ENCODE results near the gene TNFSF4. TPM values are rescaled to one million over a fixed set of nuclear protein-coding genes. Genes with fewer than 3 reads are reported as not detected.
"Not testable (repeated sequence)": the region's sequence is repeated elsewhere in the genome, so short reads cannot be mapped to it uniquely, and the experiment has no call there.

The TNFSF4 gene
- total RNA-seq, 1 donor from 2014 or later = 2.6 TPM

DNA sequence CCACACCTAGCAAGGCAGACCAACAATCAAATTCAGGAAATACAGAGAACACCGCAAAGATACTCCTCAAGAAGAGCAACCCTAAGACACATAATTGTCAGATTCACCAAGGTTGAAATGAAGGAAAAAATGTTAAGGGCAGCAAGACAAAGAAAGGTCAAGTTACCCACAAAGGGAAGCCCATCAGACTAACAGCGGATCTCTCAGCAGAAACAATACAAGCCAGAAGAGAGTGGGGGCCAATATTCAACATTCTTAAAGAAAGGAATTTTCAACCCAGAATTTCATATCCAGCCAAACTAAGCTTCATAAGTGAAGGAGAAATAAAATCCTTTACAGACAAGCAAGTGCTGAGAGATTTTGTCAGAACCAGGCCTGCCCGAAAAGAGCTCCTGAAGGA, 21.9 kb upstream of the TNFSF4 start:
- intact Hi-C loops (cut with micrococcal nuclease); H3K27ac Mint-ChIP-seq; H3K36me3 Mint-ChIP-seq (ENCODE audit: low read depth); H3K4me3 Mint-ChIP-seq; H3K27me3 Mint-ChIP-seq (ENCODE audit: insufficient read depth); H3K4me1 Mint-ChIP-seq (ENCODE audit: low read depth); DNase-seq (ENCODE audit: low spot score): not testable (repeated sequence)
- H3K9me3 Mint-ChIP-seq = peaks cover 14% of the 10 kb centered on the region

DNA sequence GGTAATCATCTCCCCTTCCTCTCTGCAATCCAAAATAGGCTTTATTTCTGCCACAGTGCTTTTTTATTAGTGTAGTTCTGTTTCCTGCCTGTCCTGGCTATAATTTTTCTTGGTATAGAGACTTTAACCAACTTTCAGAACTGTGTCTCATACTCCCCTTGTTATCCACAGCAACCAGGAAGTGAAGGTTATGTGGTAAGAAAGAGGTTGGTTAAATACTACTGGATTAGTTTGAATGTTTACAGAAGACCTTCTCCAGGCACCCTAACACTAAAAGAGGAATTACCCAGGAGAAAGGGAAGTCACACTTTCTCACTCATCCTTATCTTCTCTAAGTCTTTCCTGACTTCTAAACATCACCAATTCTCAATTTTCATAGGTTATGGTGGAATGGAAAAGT, 17.8 kb upstream of the TNFSF4 start:
- Mint-ChIP-seq H3K27me3 (ENCODE audit: insufficient read depth) (peaks cover 3% of the 10 kb centered on the region), H3K36me3 (ENCODE audit: low read depth) (no peaks in the 10 kb centered on the region), H3K4me1 (ENCODE audit: low read depth) (peaks cover 15% of the 10 kb centered on the region), H3K4me3 (no peak overlapping the region), H3K27ac (no peak overlapping the region), H3K9me3 (peaks cover 9% of the 10 kb centered on the region)
- no peak for DNase-seq (ENCODE audit: low spot score)
- intact Hi-C loops (cut with micrococcal nuclease) = no loop called here

DNA sequence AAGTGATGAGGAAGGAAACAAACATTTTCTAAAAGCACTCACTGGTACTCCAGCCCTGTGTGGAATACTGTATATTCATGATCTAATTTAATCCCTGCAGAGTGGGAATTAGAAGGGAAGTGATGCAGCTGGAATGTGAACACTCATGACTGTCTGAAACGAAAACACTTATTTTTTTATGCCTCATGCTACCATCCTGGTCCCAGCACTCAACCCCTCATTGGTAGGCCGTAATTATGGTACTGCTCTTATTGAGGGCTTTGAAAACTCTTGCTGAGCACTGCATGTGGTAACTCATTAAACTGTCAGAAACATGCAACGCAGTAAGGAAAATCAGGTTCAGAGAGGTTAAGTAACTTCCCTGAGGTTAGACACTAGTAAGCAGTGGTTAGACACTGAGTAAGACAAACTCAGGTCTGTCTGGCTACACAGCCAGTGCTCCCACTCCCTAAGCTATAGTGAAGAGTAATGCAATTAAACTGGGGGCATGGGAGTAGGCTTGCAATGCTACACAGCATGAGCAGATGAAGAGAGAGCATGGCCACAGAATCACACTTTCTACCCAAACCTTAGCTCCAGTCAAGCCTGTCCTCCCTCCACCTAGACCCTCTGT, 17.3 kb upstream of the TNFSF4 start:
- H3K27me3 Mint-ChIP-seq (ENCODE audit: insufficient read depth) = peaks cover 3% of the 10 kb centered on the region
- no peaks in the 10 kb centered on the region for H3K36me3 Mint-ChIP-seq (ENCODE audit: low read depth)

DNA sequence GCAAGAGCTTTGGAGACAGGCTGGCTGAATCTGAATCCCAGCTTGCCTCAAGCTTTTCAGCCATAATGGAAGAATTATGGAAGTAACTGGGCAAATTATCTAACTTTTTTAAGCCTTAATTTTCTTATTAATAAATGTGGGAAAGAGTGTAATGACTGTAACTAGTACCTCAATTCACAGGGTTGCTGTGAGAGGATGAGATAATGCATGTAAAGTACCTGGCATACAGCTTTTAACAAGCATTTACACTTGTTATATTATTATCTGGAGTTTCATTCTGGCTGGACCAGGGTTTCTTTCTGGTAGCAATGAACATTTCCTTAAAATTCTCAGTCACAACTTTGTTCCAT, 15.9 kb upstream of the TNFSF4 start:
- no peak for DNase-seq (ENCODE audit: low spot score)
- no peaks in the 10 kb centered on the region for H3K9me3 Mint-ChIP-seq
- no peaks in the 10 kb centered on the region for H3K36me3 Mint-ChIP-seq (ENCODE audit: low read depth)
- H3K27ac Mint-ChIP-seq = no peak overlapping the region
- intact Hi-C loops (cut with micrococcal nuclease) = no loop called here
- H3K4me3 Mint-ChIP-seq = no peak overlapping the region
- H3K27me3 Mint-ChIP-seq (ENCODE audit: insufficient read depth) = peaks cover 4% of the 10 kb centered on the region
- H3K4me1 Mint-ChIP-seq (ENCODE audit: low read depth) = peaks cover 15% of the 10 kb centered on the region

More for the DNA sequence above, 17.3 kb upstream of the TNFSF4 start:
- H3K9me3 Mint-ChIP-seq = peaks cover 9% of the 10 kb centered on the region
- intact Hi-C loops (cut with micrococcal nuclease) = no loop called here
- no peak overlapping the region for H3K27ac Mint-ChIP-seq
- H3K4me3 Mint-ChIP-seq = no peak overlapping the region
- H3K4me1 Mint-ChIP-seq (ENCODE audit: low read depth) = peaks cover 15% of the 10 kb centered on the region
- DNase-seq (ENCODE audit: low spot score) = no peak

DNA sequence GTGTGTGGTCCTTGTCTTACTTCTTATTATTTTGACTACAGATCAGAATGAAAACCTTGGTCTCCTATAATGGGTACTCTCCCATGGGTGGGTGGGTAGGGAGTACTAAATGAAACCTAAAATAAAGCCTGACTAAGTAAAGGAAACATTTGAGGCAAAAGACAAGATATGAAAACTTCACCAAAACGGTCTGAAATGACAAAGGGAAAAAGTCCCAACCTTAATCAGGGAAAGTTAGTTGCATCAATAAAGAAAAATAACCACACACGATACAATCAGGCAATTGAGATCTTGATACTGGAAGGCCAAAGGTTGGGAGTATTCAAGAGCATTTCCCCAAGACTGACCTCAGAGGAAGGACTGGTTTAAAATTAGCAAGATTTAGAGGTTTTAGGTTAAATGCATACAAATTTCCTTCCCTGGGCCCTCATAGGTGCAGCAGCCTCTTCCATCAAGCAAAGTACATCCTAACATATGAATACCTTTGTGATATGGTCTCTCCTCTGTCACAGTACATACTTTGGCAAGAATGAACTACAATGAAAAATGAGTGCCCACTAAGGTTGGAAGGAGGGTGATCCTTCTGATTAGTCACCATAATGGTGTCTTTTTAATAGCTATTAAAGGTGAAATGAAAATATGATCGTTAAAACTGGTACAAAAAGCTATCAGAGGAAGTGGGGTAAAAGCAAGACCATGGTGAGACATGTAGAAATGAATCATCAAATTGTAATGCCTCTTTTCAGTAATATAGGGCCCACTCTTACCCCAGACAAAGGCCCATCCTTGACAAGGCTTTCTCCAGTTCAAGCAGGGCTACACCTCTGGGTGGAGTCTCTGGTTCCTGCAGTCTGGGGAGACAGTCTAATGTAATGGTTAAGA, 15.3 kb upstream of the TNFSF4 start:
- no peaks in the 10 kb centered on the region for H3K9me3 Mint-ChIP-seq
- intact Hi-C loops (cut with micrococcal nuclease) = loop anchor here (1.0 kb wide), 1 partner anchor 15 kb away; the partner anchor contains the start of gene TNFSF4
- no peaks in the 10 kb centered on the region for H3K36me3 Mint-ChIP-seq (ENCODE audit: low read depth)
- DNase-seq (ENCODE audit: low spot score) = no peak
- H3K4me3 Mint-ChIP-seq = no peak overlapping the region
- peaks cover 15% of the 10 kb centered on the region for H3K4me1 Mint-ChIP-seq (ENCODE audit: low read depth)
- peaks cover 8% of the 10 kb centered on the region for H3K27me3 Mint-ChIP-seq (ENCODE audit: insufficient read depth)
- peak overlapping the region; percentile 8 for H3K27ac Mint-ChIP-seq

DNA sequence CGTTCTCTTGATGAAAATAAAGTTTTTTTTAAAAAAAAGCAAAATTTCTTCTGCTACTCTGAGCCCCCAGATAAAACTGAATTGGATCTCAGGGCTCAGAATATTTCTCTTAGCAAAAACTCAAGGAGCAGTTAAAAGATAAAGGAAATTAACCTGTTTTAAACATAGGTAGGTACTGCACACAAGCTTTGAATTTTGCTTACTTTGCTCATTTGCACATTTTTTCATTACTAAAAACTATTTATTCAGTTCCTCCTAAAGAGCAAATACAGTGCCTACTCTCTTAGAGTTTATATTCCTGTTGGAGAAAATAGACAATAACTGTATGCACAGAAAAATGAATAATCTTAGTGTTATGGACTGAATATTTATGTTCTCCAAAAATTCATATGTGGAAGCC, 13.0 kb upstream of the TNFSF4 start:
- peaks cover 13% of the 10 kb centered on the region for H3K4me1 Mint-ChIP-seq (ENCODE audit: low read depth)
- no peaks in the 10 kb centered on the region for H3K9me3 Mint-ChIP-seq
- intact Hi-C loops (cut with micrococcal nuclease) = no loop called here
- H3K27ac Mint-ChIP-seq = no peak overlapping the region
- H3K36me3 Mint-ChIP-seq (ENCODE audit: low read depth) = no peaks in the 10 kb centered on the region
- no peak overlapping the region for H3K4me3 Mint-ChIP-seq
- peaks cover 8% of the 10 kb centered on the region for H3K27me3 Mint-ChIP-seq (ENCODE audit: insufficient read depth)
- DNase-seq (ENCODE audit: low spot score) = no peak

DNA sequence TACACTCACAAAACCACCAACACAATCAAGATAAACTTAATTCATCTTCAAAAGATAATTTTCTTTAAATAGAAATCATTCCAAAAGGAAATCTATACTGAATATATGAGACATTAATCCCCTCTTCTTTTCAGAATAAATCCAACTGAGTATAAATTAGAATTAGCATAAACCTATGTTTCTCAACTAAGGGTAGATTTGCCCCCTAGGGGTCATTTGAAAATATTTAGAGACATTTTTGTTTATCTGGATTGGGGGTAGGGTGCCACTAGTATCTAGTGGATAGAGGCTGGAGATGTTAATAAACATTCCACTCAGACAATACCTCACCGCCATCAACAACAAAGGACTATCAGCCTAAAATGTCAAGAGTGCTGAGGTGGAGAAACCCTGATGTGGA, 6.5 kb upstream of the TNFSF4 start:
- no peak overlapping the region for H3K4me3 Mint-ChIP-seq
- H3K9me3 Mint-ChIP-seq = no peaks in the 10 kb centered on the region
- peaks cover 5% of the 10 kb centered on the region for H3K4me1 Mint-ChIP-seq (ENCODE audit: low read depth)
- no peak overlapping the region for H3K27ac Mint-ChIP-seq
- no peak for DNase-seq (ENCODE audit: low spot score)
- H3K36me3 Mint-ChIP-seq (ENCODE audit: low read depth) = no peaks in the 10 kb centered on the region
- H3K27me3 Mint-ChIP-seq (ENCODE audit: insufficient read depth) = peaks cover 10% of the 10 kb centered on the region
- intact Hi-C loops (cut with micrococcal nuclease) = no loop called here

DNA sequence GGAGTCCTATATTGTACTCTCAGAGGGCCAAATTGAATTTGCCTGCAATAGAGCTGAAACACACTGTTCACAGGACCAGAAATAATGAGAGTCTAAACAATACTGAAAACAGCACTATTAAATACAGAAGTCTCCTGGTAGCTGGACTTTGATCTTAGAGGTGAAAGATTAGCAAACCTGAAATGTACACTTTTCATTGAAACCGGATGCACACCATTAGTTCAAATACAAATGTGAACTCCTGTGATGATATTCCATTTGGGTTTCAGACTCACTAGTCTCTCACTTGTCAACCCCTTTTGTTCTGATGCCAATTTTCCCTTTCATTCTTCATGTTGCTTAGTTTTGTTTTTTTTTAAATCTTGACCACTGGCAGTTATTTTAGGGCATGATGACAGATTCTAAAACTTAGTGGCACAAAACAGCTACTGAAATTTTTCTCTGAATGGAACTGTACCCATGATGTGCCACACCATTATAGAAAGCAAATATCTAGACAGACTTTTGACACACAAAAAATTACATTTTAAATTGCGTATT, 5.9 kb upstream of the TNFSF4 start:
- H3K4me3 Mint-ChIP-seq = no peak overlapping the region
- H3K36me3 Mint-ChIP-seq (ENCODE audit: low read depth) = no peaks in the 10 kb centered on the region
- H3K27me3 Mint-ChIP-seq (ENCODE audit: insufficient read depth) = peaks cover 9% of the 10 kb centered on the region
- no peaks in the 10 kb centered on the region for H3K9me3 Mint-ChIP-seq
- no peak overlapping the region for H3K27ac Mint-ChIP-seq
- H3K4me1 Mint-ChIP-seq (ENCODE audit: low read depth) = peaks cover 5% of the 10 kb centered on the region
- DNase-seq (ENCODE audit: low spot score) = no peak
- intact Hi-C loops (cut with micrococcal nuclease) = no loop called here

DNA sequence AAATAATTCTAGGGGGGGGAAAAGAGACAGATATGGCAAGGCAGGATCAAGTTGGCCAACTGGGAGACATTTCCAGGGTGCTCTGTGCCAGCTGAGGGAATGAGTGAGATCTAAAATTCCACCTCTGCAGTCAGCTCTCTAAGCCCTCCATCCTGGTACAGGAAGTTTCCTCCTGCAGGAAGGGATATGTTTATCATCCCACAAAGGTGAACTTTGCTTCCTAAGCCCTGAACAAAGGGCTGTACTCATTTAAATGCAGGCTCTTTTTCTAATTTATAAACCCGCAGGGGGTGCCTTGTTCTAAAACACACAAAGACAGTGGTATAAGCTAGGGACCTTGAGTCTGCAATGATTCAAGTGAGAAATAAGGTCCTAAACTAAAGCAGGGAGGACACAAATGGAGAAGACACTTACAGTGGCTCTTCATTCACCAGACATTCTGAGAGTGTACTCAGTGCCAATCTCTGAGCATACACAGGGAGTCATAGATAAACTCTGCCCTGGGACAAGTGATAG, 3.6 kb upstream of the TNFSF4 start:
- Mint-ChIP-seq H3K4me3 (no peak overlapping the region), H3K27ac (no peak overlapping the region), H3K36me3 (ENCODE audit: low read depth) (peaks cover 2% of the 10 kb centered on the region), H3K9me3 (no peaks in the 10 kb centered on the region), H3K27me3 (ENCODE audit: insufficient read depth) (peaks cover 6% of the 10 kb centered on the region), H3K4me1 (ENCODE audit: low read depth) (peaks cover 24% of the 10 kb centered on the region)
- DNase-seq (ENCODE audit: low spot score) = no peak
- intact Hi-C loops (cut with micrococcal nuclease) = no loop called here

DNA sequence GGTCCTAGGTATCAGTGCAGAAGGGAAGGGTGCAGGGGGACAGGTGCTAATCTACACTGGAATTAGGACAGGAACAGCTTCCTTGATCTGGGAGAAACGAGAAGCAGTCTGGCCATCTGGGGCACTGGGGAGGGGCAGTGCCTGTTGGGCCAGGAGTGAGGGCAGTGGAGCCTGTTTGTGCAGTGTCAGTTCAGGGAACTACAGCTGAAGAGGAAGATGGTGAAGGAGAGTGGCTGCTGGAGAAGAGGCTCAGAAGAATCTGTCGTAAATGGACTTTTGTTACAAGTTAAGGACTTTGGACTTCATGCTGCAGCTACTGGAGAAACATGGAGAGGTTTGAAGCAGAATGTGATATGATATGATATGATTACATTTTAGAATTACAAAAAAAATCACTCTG, 3.2 kb upstream of the TNFSF4 start:
- no peak for DNase-seq (ENCODE audit: low spot score)
- no peaks in the 10 kb centered on the region for H3K9me3 Mint-ChIP-seq
- peaks cover 2% of the 10 kb centered on the region for H3K36me3 Mint-ChIP-seq (ENCODE audit: low read depth)
- peaks cover 6% of the 10 kb centered on the region for H3K27me3 Mint-ChIP-seq (ENCODE audit: insufficient read depth)
- peaks cover 29% of the 10 kb centered on the region for H3K4me1 Mint-ChIP-seq (ENCODE audit: low read depth)
- no peak overlapping the region for H3K27ac Mint-ChIP-seq
- no peak overlapping the region for H3K4me3 Mint-ChIP-seq
- intact Hi-C loops (cut with micrococcal nuclease) = no loop called here

DNA sequence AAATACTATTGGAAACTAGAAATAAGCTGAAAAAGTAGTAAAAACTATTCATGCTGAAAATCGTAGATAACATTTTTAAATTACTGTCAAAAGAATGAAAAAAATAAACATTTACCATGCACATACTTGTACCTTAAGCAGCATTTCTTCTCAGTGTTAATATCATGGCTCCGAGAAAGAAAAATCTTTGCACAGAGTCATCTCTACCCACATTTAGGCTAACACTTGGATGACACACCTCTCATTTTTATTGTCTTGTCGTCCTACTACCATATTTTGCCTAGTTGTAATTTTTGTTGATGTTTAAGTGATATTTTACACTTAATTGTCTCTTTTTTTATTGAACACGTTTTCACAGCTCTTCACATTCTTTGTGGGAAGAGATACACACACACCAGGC, 1.7 kb upstream of the TNFSF4 start:
- Mint-ChIP-seq H3K36me3 (ENCODE audit: low read depth) (peaks cover 3% of the 10 kb centered on the region), H3K9me3 (no peaks in the 10 kb centered on the region), H3K4me1 (ENCODE audit: low read depth) (peaks cover 38% of the 10 kb centered on the region), H3K4me3 (no peak overlapping the region), H3K27ac (no peak overlapping the region), H3K27me3 (ENCODE audit: insufficient read depth) (peaks cover 7% of the 10 kb centered on the region)
- intact Hi-C loops (cut with micrococcal nuclease) = loop anchor here (5.0 kb wide), 3 partner anchors 198 to 948 kb away; partner anchors contain the start of gene RABGAP1L
- DNase-seq (ENCODE audit: low spot score) = no peak

DNA sequence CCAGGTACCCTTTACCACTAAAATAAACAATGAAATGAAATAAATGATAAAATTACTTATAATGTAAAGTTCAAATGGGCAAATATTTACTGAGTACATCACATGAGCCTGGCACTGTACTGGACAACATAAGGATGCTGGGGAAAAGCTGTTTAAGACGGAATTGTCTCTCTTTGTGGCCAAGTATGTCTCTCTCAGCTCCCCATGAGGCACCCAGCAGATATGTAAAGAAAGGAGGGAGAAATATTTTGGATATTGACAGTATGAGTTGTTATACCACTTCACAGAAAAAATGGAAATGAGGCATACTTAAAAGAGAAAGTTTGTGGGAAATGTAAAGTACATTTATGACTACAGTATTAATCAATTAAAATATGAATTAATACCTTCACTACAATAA, 1.0 kb upstream of the TNFSF4 start:
- no peak overlapping the region for H3K27ac Mint-ChIP-seq
- H3K4me1 Mint-ChIP-seq (ENCODE audit: low read depth) = peaks cover 40% of the 10 kb centered on the region
- H3K27me3 Mint-ChIP-seq (ENCODE audit: insufficient read depth) = peaks cover 7% of the 10 kb centered on the region
- H3K36me3 Mint-ChIP-seq (ENCODE audit: low read depth) = peaks cover 3% of the 10 kb centered on the region
- H3K9me3 Mint-ChIP-seq = no peaks in the 10 kb centered on the region
- no peak overlapping the region for H3K4me3 Mint-ChIP-seq
- intact Hi-C loops (cut with micrococcal nuclease) = loop anchor here (5.0 kb wide), 3 partner anchors 199 to 949 kb away; partner anchors contain the start of gene RABGAP1L
- no peak for DNase-seq (ENCODE audit: low spot score)

Measured in activated T-helper 1 cell treated with anti-CD3 and anti-CD28 coated beads, Interleukin-12 subunit alpha, Interleukin-12 subunit beta, Interleukin-2, Interleukin-4 antibody, amounts not matched to agents 30 ng/mL and 10 ng/mL and 1 ng/mL, durations not matched to agents 14 hours and 24 hours and 36 hours (primary cell).